Nephron (organoid): Measurements from ENCODE around the gene ATP10B.

ENCODE experiments used
- H3K27ac Mint-ChIP-seq, 3 experiments: 2 replicates each; pipeline ENCODE4 v1.8.0; 2020; ENCODE audit warnings: mixed read lengths in 3 of 3, mild to moderate bottlenecking in 2 of 3, moderate library complexity in 1 of 3
- H3K27me3 Mint-ChIP-seq: 2 replicates; pipeline ENCODE4 v1.8.0; 2021; ENCODE audit warnings: low read depth, mild to moderate bottlenecking, moderate library complexity, mixed read lengths
- H3K36me3 Mint-ChIP-seq: 2 replicates; pipeline ENCODE4 v1.8.0; 2020; ENCODE audit warnings: low read depth, mixed read lengths
- H3K4me1 Mint-ChIP-seq: 2 replicates; pipeline ENCODE4 v1.8.0; 2020; ENCODE audit warnings: mixed read lengths
- H3K4me3 Mint-ChIP-seq, 3 experiments: 2 replicates each; pipeline ENCODE4 v1.8.0; 2020; ENCODE audit warnings: mild to moderate bottlenecking in 3 of 3, mixed read lengths in 3 of 3, moderate library complexity in 2 of 3
- H3K9me3 Mint-ChIP-seq: 2 replicates; pipeline ENCODE4 v1.8.0; 2020; ENCODE audit warnings: mixed read lengths
- TF ChIP-seq, protein P1 (sequence below), 3 experiments: fragments of 200-600 bp; sonication (generic); IDR thresholded peaks; one replicate each; pipeline ENCODE4 v1.5.0; 2021; ENCODE audit warnings: antibody characterized with exemption in 3 of 3; ENCODE audit not compliant: unreplicated experiment in 3 of 3

The ATP10B gene

DNA sequence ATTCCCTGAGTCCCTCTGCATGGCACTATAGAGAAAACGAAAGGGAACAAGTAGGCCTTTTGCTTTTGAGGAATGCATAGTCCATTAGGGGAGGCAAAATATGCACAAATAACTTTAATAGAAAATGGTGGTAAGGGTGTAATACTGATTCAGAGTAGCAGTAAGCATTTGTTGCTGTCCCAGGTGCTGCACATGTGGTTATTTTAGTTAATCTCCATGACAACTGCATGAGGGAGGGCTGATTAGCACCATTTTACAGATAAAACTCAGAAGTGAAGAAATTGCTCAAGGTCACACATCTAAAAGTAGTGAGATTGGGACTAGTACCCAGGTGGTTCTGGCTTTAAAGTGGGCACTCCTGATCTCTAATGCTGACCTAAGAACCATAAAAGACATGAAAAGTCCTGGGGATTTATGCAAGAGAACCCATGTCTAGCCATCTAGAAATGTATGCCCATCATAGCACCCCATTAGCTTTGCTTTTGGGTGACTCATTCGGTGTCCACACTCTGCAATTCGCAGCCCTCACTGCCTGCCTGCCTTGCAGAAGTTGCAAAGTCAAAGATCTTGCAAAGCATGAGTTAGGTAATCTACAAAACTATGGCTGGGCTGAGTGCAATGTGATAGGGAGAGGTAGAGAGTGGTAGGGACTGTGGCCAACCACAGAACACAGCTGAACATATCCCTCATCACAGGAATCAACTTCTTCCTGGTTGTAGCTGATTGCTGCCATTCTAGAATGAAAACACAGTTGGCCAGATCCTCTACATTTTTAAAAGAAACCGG is 235.1 kb downstream of the ATP10B start:
- no peaks in the 10 kb centered on the region for H3K4me1 Mint-ChIP-seq
- H3K27me3 Mint-ChIP-seq = peaks cover 25% of the 10 kb centered on the region

DNA sequence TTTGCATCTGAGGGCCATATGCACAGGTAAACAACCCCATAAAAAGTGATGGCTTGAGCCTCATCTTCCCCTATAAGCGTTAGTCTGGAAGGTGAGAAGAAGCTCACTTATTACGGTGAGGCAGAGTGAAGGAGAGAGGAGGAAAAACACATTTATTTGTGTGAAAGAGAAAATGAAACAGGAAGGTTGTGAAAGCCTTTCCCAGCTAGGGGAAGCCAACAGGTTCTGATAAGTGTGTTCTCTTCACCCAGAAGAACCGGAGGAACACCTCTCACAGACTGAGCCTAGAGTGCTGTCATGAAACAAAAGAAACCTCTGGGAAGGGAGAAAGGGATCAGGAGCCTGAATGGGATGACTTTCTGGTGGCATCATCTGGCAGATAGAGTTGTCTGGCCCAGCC is 237.9 kb downstream of the ATP10B start:
- no peak overlapping the region for H3K27ac Mint-ChIP-seq
- H3K9me3 Mint-ChIP-seq = no peaks in the 10 kb centered on the region
- H3K36me3 Mint-ChIP-seq = no peaks in the 10 kb centered on the region
- no peaks in the 10 kb centered on the region for H3K4me1 Mint-ChIP-seq
- TF ChIP-seq, protein P1, sequence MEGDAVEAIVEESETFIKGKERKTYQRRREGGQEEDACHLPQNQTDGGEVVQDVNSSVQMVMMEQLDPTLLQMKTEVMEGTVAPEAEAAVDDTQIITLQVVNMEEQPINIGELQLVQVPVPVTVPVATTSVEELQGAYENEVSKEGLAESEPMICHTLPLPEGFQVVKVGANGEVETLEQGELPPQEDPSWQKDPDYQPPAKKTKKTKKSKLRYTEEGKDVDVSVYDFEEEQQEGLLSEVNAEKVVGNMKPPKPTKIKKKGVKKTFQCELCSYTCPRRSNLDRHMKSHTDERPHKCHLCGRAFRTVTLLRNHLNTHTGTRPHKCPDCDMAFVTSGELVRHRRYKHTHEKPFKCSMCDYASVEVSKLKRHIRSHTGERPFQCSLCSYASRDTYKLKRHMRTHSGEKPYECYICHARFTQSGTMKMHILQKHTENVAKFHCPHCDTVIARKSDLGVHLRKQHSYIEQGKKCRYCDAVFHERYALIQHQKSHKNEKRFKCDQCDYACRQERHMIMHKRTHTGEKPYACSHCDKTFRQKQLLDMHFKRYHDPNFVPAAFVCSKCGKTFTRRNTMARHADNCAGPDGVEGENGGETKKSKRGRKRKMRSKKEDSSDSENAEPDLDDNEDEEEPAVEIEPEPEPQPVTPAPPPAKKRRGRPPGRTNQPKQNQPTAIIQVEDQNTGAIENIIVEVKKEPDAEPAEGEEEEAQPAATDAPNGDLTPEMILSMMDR (IDR thresholded peaks at IDR 0.05; ENCODE audit: unreplicated experiment in 3 of 3) = no peak
- no peak overlapping the region for H3K4me3 Mint-ChIP-seq
- peaks cover 12% of the 10 kb centered on the region for H3K27me3 Mint-ChIP-seq

More for the DNA sequence above, 235.1 kb downstream of the ATP10B start:
- Mint-ChIP-seq H3K4me3 (no peak overlapping the region), H3K9me3 (no peaks in the 10 kb centered on the region), H3K36me3 (no peaks in the 10 kb centered on the region), H3K27ac (no peak overlapping the region)
- TF ChIP-seq, protein P1 (IDR thresholded peaks at IDR 0.05; ENCODE audit: unreplicated experiment in 3 of 3) = no peak

DNA sequence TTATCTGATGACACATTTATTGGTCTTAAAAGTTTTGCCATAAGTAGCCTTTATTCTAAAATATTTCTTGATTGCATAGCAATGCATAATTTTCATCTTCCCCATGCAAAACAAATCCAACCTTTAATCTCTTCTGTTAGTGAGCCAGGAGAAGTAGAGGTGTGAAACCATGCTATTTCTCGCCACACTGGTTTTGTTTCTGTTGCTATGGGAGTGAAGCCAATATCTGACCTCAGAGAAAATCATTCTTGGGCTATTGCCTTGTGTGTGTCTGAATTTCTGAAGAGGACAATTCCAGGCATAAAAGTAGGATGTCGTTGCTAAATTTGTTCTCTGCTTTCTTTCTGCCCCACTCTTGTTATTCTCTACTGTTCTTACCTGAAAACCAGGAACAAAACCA is 246.7 kb downstream of the ATP10B start:
- Mint-ChIP-seq H3K4me1 (no peaks in the 10 kb centered on the region), H3K27me3 (no peaks in the 10 kb centered on the region), H3K9me3 (no peaks in the 10 kb centered on the region), H3K27ac (no peak overlapping the region), H3K36me3 (no peaks in the 10 kb centered on the region), H3K4me3 (no peak overlapping the region)
- TF ChIP-seq, protein P1 (IDR thresholded peaks at IDR 0.05; ENCODE audit: unreplicated experiment in 3 of 3) = no peak

DNA sequence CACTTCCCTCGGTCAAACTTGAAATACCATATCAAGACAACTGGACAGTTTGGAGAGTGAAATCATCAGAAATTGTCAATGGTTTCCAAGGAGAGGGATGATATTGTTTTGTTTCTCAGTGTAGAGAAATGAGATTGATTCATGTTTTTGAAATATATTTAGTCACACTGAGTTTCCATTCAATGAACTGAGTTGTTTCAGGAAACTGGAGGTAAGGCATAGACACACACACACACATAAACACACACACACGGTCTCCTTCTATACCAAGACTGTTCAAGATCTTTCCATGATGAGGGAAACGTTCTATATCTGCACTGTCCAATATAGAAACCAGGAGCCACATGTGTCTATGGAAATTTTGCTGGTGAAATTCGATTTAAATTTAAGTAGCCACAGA is 247.5 kb downstream of the ATP10B start:
- Mint-ChIP-seq H3K4me3 (no peak overlapping the region), H3K27me3 (no peaks in the 10 kb centered on the region), H3K27ac (no peak overlapping the region), H3K4me1 (no peaks in the 10 kb centered on the region), H3K9me3 (no peaks in the 10 kb centered on the region), H3K36me3 (no peaks in the 10 kb centered on the region)
- TF ChIP-seq, protein P1 (IDR thresholded peaks at IDR 0.05; ENCODE audit: unreplicated experiment in 3 of 3) = no peak

DNA sequence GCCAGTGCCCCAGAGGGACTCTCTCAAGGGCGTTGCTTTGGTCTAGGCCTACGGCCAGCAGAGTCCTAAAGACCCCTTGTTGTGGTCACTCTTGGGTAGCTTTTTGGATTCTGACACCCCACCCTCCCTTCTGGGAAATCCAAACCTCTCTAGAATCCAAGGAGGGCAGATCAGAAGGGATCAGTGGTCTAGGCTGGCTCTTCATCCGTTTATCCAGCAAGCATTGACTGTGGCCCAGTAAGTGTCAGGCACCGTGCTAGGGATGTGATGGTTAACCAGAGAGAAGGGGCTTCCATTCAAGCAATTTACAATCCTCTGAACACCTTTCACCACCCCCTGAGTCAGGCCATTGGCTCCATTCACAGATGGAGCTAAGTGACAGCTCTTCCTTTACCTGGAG is 249.3 kb downstream of the ATP10B start:
- Mint-ChIP-seq H3K4me3 (no peak overlapping the region), H3K4me1 (no peaks in the 10 kb centered on the region), H3K9me3 (peaks cover 2% of the 10 kb centered on the region), H3K36me3 (no peaks in the 10 kb centered on the region), H3K27me3 (no peaks in the 10 kb centered on the region), H3K27ac (no peak overlapping the region)
- TF ChIP-seq, protein P1 (IDR thresholded peaks at IDR 0.05; ENCODE audit: unreplicated experiment in 3 of 3) = no peak

DNA sequence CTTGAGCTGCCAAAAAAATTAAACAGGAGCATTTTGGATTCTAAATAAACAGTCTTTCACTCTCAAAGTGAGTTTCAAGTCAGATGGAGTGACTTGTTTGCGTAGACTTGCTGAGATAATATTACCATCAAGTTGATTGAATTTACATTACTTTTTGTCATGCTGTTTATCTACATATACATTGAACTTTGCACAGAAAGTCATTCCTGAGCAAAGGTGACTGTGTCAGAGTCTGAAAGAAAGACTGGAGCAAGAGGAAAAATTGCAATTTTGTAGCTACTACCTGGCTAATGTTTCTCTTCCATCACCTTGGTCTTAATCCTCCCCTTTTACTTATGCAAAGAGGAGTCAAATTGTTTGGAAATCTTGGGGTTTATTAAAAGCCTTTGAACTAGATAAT is 251.0 kb downstream of the ATP10B start:
- peaks cover 2% of the 10 kb centered on the region for H3K9me3 Mint-ChIP-seq
- H3K27ac Mint-ChIP-seq = no peak overlapping the region

More for the DNA sequence above, 251.0 kb downstream of the ATP10B start:
- Mint-ChIP-seq H3K27me3 (no peaks in the 10 kb centered on the region), H3K4me1 (no peaks in the 10 kb centered on the region), H3K4me3 (no peak overlapping the region), H3K36me3 (no peaks in the 10 kb centered on the region)
- TF ChIP-seq, protein P1 (IDR thresholded peaks at IDR 0.05; ENCODE audit: unreplicated experiment in 3 of 3) = no peak
